ENCODE results near the gene GRHPR.
"Not testable (repeated sequence)": the region's sequence is repeated elsewhere in the genome, so short reads cannot be mapped to it uniquely, and the experiment has no call there.

DNA sequence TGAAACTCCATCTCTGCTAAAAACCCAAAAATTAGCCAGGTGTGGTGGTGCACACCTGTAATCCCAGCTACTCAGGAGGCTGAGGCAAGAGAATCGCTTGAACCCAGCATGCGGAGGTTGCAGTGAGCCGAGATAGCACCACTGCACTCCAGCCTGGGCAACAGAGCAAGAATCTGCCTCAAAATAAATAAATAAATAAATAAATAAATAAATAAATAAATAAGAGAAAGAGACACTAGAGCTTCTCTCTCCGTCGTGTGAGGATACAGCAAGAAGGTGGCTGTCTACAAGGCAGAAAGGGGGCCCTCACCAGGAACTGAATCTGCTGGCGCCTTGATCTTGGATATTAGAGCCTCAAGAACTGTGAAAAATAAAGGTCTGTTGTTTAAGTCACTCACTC is 51.5 kb downstream of the GRHPR start:
- TF ChIP-seq, protein P1, sequence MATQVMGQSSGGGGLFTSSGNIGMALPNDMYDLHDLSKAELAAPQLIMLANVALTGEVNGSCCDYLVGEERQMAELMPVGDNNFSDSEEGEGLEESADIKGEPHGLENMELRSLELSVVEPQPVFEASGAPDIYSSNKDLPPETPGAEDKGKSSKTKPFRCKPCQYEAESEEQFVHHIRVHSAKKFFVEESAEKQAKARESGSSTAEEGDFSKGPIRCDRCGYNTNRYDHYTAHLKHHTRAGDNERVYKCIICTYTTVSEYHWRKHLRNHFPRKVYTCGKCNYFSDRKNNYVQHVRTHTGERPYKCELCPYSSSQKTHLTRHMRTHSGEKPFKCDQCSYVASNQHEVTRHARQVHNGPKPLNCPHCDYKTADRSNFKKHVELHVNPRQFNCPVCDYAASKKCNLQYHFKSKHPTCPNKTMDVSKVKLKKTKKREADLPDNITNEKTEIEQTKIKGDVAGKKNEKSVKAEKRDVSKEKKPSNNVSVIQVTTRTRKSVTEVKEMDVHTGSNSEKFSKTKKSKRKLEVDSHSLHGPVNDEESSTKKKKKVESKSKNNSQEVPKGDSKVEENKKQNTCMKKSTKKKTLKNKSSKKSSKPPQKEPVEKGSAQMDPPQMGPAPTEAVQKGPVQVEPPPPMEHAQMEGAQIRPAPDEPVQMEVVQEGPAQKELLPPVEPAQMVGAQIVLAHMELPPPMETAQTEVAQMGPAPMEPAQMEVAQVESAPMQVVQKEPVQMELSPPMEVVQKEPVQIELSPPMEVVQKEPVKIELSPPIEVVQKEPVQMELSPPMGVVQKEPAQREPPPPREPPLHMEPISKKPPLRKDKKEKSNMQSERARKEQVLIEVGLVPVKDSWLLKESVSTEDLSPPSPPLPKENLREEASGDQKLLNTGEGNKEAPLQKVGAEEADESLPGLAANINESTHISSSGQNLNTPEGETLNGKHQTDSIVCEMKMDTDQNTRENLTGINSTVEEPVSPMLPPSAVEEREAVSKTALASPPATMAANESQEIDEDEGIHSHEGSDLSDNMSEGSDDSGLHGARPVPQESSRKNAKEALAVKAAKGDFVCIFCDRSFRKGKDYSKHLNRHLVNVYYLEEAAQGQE (IDR thresholded peaks at IDR 0.05; ENCODE audit: low read depth, low read length): not testable (repeated sequence)
- TF ChIP-seq, protein P2, sequence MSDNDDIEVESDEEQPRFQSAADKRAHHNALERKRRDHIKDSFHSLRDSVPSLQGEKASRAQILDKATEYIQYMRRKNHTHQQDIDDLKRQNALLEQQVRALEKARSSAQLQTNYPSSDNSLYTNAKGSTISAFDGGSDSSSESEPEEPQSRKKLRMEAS (IDR thresholded peaks at IDR 0.05; ENCODE audit: low read depth, low read length): not testable (repeated sequence)
- not testable (repeated sequence) for TF ChIP-seq SREBF2 (IDR thresholded peaks at IDR 0.05; ENCODE audit: low read length); RFX5 (IDR thresholded peaks at IDR 0.05; ENCODE audit: low read depth, low read length)
- TF ChIP-seq, protein P3, sequence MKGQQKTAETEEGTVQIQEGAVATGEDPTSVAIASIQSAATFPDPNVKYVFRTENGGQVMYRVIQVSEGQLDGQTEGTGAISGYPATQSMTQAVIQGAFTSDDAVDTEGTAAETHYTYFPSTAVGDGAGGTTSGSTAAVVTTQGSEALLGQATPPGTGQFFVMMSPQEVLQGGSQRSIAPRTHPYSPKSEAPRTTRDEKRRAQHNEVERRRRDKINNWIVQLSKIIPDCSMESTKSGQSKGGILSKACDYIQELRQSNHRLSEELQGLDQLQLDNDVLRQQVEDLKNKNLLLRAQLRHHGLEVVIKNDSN (IDR thresholded peaks at IDR 0.05; ENCODE audit: borderline replicate concordance, extremely low read length, insufficient read depth, low read depth, low read length): not testable (repeated sequence)

Measured in GM12878 (cell line).